Measurements from ENCODE around the gene TRAPPC4. TPM values are rescaled to one million over a fixed set of nuclear protein-coding genes. Genes with fewer than 3 reads are reported as not detected.

TRAPPC4 gene
- polyA plus RNA-seq, 4 donors: 55.5 to 127 (median 110) TPM

GRCh38 chr11:119061256-119061655 lies 42.7 kb downstream of the TRAPPC4 start:
- DNase-seq (ENCODE audit: low read depth in 4 of 4, low spot score in 3 of 4): no peak

- DNase-seq (ENCODE audit: low read depth in 4 of 4, low spot score in 3 of 4): no peak
These were observed 44.2 kb downstream of the TRAPPC4 start for GRCh38 chr11:119062779-119063178.

GRCh38 chr11:119065369-119065768 lies 46.8 kb downstream of the TRAPPC4 start:
- DNase-seq (ENCODE audit: low read depth in 4 of 4, low spot score in 3 of 4): no peak

DNA sequence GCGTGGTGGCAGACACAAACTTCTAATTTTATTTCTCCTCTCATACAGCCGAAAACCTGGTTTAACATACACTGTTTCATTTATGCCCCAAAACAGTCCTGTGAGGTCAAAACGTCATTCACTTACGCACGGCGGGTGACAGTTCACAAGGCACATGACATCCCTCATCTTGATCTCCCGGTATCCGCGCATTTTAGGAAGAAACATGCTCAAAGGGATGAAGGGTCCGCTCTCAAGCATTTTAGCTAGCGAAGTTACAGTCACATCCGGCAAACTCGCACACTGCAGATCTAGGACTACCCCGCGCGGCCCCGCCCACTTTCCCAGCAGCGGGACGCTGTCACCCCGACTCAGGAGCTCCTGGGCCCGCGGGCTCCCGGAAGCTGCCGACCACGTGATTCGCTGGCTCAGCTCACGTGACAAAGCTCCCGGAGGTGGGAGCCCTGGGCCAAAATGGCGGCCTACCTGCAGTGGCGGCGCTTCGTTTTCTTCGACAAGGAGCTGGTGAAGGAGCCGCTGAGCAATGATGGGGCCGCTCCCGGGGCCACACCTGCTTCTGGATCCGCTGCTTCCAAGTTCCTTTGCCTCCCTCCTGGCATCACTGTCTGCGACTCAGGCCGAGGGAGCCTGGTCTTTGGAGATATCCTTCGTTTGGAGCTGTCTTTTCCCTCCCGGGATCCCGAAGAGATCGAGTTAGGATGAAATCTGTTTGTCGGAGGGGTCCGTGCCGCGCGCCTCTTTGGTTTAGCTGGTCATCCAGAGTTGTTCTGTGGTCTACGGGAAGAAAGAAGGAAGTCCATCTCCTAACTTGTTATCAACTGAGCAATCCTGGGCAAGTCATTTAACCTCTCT lies 49.0 kb downstream of the TRAPPC4 start, which contains the start of gene VPS11:
VPS11 (plus strand) TSS at position 448 of the 852 bp plus-strand sequence; CDS start at position 454, 6 bp downstream.
- peak; percentile 81 to 94 (median 84) for DNase-seq (ENCODE audit: low read depth in 4 of 4, low spot score in 3 of 4)

Other genes starting within 250 kb of the TRAPPC4 start
- gene DDX6, start 227.6 kb upstream of the TRAPPC4 start, polyA plus RNA-seq (ENCODE audit: insufficient read length in 4 of 4): 100 to 1,000 TPM; 105 to 144 (median 136) TPM
- under 1 TPM in 1 of 4 donors, not detected in 3; 0.03 TPM for gene CXCR5, start 134.9 kb upstream of the TRAPPC4 start, polyA plus RNA-seq (ENCODE audit: insufficient read length in 4 of 4)
- 10 to 100 TPM; 27.7 to 70.4 (median 33.7) TPM for gene BCL9L, start 92.8 kb upstream of the TRAPPC4 start, polyA plus RNA-seq (ENCODE audit: insufficient read length in 4 of 4)
- 10 to 100 TPM in 2 of 4 donors, 1 to 10 TPM in 1, under 1 TPM in 1; 0.52 to 56.1 (median 19.2) TPM for gene UPK2, start 62.5 kb upstream of the TRAPPC4 start, polyA plus RNA-seq (ENCODE audit: insufficient read length in 4 of 4)
- not detected for gene FOXR1, start 47.0 kb upstream of the TRAPPC4 start, polyA plus RNA-seq (ENCODE audit: insufficient read length in 4 of 4)
- gene CENATAC, start 20.6 kb upstream of the TRAPPC4 start, polyA plus RNA-seq (ENCODE audit: insufficient read length in 4 of 4): 10 to 100 TPM; 14.9 to 41.6 (median 21.0) TPM
- 1,000 to 10,000 TPM; 1,003 to 1,136 (median 1,061) TPM for gene RPS25, start 423 bp upstream of the TRAPPC4 start, polyA plus RNA-seq (ENCODE audit: insufficient read length in 4 of 4)
- gene SLC37A4, start 12.1 kb downstream of the TRAPPC4 start, polyA plus RNA-seq (ENCODE audit: insufficient read length in 4 of 4): 100 to 1,000 TPM in 1 of 4 donors, 10 to 100 TPM in 3; 13.9 to 108 (median 84.4) TPM
- 100 to 1,000 TPM in 3 of 4 donors, 10 to 100 TPM in 1; 73.5 to 124 (median 116) TPM for gene HYOU1, start 38.4 kb downstream of the TRAPPC4 start, polyA plus RNA-seq (ENCODE audit: insufficient read length in 4 of 4)
- gene VPS11, start 49.1 kb downstream of the TRAPPC4 start, polyA plus RNA-seq (ENCODE audit: insufficient read length in 4 of 4): 10 to 100 TPM; 45.9 to 67.0 (median 52.1) TPM
- gene HMBS, start 66.1 kb downstream of the TRAPPC4 start, polyA plus RNA-seq (ENCODE audit: insufficient read length in 4 of 4): 10 to 100 TPM; 24.6 to 31.6 (median 26.2) TPM
- gene DPAGT1, start 83.1 kb downstream of the TRAPPC4 start, polyA plus RNA-seq (ENCODE audit: insufficient read length in 4 of 4): 10 to 100 TPM; 46.0 to 68.5 (median 62.1) TPM
- gene C2CD2L, start 88.6 kb downstream of the TRAPPC4 start, polyA plus RNA-seq (ENCODE audit: insufficient read length in 4 of 4): 10 to 100 TPM; 10.3 to 15.6 (median 11.3) TPM
- gene HINFP, start 102.8 kb downstream of the TRAPPC4 start, polyA plus RNA-seq (ENCODE audit: insufficient read length in 4 of 4): 10 to 100 TPM; 21.3 to 44.1 (median 26.5) TPM
- 1 to 10 TPM in 2 of 4 donors, under 1 TPM in 2; 0.63 to 1.2 (median 0.88) TPM for gene ABCG4, start 130.3 kb downstream of the TRAPPC4 start, polyA plus RNA-seq (ENCODE audit: insufficient read length in 4 of 4)
- gene NLRX1, start 150.0 kb downstream of the TRAPPC4 start, polyA plus RNA-seq (ENCODE audit: insufficient read length in 4 of 4): 10 to 100 TPM in 3 of 4 donors, 1 to 10 TPM in 1; 7.8 to 12.6 (median 10.2) TPM
- gene NHERF4, start 166.7 kb downstream of the TRAPPC4 start, polyA plus RNA-seq (ENCODE audit: insufficient read length in 4 of 4): 10 to 100 TPM in 3 of 4 donors, under 1 TPM in 1; 0.35 to 18.2 (median 12.8) TPM
- 10 to 100 TPM; 15.5 to 22.3 (median 20.4) TPM for gene CBL, start 187.6 kb downstream of the TRAPPC4 start, polyA plus RNA-seq (ENCODE audit: insufficient read length in 4 of 4)